DMS 273 (cell line): ENCODE results near the gene TRIM38.
"Not testable (repeated sequence)": the region's sequence is repeated elsewhere in the genome, so short reads cannot be mapped to it uniquely, and the experiment has no call there.

Experiments
- DNase-seq: peaks from one replicate; lab custom pipeline; 2025; ENCODE audit not compliant: unreplicated experiment; lab: John Stamatoyannopoulos, UW

The TRIM38 gene

DNA sequence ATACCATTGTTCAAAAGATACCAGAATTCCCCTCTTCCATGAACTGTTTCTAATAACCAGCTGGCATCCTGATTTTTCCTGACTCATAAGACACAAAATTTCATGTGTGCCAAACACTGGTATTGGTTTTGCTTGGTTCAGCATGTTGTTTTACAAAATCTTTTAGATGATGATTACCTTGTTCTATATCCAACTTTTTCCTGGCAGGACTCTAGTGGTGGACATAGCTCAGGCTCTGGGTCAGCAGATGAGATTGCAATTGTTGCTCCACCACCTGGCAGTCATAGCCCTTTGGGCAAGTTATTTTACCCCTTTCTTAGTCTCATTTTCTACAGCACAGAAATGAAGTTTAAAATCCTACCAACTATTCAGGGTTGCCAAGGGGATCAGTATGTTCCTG lies 6.2 kb downstream of the TRIM38 start:
- DNase-seq: no peak

DNA sequence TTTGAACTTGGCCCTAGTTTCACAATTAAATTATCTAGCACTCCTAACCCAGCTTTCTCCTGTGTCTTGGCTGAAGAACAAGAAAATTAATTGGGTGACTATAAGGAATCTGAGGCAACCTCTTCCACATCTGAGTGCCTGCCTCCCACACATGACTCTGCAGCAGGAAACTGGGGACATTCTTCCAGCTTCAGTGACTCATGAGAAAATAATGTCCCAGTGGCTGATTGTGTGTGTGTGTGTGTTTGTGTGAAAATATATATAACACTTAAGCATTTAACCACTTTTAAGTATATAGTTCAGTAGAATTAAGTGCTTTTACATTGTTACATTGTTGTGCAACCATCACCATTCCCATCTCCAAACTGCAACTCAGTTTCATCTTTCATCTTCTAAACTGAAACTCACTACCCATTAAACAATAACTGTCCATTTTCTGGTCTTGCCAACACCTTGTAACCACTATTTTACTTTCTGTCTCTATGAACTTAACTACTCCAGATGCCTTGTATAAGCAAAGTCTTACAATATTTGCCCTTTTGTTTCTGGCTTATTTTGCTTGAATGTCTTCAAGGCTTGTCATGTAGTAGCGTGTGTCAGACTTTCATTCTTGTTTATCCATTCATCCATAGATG lies 8.7 kb downstream of the TRIM38 start:
- DNase-seq: no peak

DNA sequence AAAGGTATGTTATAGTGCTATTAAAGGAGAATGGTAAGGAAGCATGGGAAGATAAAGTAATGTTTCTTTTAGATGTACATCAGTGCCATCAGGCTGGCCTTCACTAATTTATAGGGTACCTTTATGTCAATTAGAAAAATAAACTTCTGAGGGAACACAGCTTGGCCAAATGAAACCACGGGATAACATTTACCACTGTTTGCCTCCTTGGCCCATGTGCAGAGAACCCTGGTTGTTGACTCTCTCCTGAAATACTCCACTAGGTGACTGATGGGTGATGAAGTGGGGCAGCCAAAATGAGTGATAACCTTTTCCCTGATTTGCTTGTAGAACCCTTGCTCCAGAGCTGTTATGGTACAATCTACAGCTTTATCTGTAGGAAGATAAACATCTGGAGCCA lies 9.5 kb downstream of the TRIM38 start:
- DNase-seq: no peak

DNA sequence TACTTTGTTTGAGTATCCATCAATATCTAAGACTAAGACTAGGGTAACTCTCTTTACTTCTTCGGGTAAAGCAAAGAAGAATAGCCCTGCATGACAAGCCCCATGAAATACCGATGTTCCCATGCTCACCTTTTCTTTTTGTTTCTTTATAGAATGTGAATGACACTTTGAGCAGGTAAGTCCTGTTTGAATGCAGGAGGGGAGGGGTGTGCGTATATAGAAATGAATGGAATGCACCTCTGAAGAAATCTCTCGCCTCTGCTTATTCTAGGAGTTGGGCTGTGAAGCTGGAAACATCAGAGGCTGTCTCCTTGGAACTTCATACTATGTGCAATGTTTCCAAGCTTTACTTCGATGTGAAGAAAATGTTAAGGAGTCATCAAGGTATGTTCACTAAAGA lies 10.3 kb downstream of the TRIM38 start:
- DNase-seq: no peak

DNA sequence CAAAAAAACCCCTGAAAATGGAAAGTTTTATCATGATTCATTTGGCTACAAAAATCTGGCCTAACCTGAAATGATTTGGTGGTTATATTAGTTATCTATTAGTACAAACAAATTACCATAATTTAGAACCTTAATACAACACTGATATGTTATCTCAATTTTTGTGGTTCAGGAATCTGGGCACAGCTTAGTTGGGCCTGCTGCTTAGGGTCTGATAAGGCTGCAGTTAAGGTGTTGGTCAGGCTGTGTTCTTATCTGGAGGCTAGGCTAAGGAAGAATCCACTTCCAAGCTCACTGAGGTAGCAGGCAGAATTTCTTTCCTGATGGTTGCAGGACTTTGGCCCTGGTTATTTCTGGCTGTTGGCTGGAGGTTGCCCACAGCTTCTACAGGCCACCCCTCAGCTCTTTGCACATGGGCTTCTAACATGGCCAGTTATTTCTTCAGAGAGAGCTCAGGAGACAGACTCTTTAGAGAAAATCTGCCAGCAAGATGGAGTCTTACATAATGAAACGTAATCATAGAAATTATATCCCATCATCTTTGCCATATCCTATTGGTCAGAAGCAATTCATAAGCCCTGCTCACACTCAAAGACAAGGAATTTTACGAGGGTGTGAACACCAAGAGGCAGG lies 11.4 kb downstream of the TRIM38 start:
- no peak for DNase-seq

DNA sequence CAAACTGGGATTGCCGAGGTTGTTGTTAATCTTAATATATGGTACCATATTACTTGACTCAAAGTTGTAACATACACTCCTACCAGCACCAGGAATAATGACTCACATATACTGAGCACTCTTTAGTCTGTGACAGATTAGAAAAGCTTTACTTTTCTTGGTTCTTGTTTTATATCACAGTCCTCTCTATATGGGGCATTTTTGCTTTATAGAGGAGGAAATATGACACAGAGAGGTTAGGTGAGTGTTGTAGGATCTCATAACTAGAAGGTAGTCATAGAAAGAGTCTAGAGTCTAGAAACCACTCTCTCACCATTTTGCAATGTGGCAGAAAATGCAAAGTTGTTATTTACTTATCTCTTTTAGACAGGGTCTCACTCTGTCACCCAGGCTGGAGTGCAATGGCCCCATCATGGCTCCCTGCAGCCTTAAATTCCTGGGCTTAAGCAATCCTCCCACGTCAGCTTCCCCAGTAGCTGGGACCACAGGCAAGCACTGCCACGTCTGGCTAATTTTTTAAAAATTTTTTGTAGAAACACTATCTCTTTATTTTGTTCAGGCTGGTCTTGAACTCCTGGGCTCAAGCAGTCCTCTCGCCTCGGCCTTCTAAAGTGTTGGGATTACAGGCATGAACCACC lies 13.4 kb downstream of the TRIM38 start:
- DNase-seq: no peak

DNA sequence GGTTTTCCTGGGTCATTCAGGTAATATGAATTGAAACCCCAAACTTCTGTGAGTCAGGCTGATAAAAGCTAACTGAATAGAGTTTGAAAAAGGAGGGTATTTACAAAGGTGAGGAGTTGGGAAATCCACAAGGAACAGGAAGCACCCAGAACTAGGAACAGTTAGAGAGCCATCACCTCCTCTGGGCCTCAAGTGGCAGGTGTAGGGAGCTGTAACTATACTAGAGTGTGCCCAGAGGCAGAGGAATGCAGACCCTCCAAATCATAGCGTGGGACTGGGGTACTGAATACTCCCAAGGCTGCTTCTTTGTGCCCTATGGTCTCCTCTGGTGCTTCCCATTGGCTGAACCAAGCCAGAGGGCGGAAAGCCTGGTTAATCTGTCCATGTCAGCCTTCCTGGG lies 18.3 kb downstream of the TRIM38 start:
- no peak for DNase-seq

DNA sequence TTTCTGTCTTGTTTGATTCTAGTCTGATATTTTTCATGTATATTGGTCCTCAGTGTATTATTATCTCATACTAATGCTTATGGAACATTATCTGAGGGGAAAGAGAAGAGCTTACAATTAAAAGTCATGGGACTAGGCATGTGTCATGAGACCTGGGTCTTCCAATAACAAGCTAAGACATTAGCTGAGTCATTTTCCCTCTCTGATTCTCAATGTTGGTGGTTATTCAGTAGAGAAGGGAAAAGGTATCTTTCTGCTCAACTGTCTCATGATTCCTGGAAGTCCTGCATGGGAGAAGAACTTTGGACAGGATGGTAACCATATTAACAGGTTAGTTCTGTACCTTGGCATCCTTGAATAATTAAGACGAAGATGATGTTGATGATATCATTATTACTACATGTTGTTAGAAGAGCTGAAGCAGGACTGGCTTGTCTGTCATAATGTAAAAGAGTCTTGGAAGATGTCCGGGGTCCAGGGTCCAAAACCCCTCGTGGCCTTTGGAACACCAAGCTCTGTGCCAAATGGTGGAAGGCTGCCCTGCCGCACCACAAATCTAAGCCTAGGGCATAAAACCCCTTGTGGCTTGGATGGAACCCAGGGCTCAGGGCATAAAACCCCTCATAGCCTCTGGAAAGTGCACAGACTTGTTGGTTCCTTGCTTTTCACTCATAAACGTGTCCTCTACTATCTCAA lies 19.1 kb downstream of the TRIM38 start:
- DNase-seq: no peak

DNA sequence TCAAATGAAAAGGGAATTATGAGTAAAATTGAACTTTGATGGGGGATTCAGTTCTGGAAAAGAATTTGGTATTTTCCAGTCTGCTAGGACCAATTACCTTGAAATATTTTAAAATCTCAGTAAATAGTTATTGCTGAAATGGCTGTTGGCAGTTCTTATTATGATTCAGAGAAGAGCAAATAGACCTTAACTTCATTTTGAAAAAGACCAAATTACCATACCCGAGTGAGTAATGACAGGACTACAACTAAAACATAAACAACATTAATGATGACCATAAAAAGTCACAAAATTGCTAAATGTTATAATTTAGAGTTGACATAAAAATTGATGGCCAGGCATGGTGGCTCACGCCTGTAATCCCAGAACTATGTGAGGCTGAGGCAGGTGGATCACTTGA lies 21.7 kb downstream of the TRIM38 start:
- DNase-seq: no peak

DNA sequence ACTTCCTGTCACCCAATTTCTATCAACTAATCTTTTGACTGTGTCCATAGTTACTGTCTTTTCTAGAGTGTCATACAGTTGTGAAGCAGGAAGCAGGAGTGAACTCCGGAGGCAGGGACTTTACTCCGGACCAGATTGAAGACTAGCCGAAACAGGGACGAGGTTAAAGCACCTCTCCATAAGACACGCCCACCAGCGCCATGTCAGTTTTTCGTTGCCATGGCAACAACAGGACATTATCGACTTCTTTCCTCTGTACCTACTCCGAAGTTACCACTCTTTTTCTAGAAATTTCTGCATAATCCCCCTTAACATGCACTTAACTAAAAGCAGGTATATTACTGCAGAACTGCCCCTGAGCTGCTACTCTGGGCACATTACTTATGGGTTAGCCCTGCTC lies 25.2 kb downstream of the TRIM38 start:
- peak; percentile 25 for DNase-seq

DNA sequence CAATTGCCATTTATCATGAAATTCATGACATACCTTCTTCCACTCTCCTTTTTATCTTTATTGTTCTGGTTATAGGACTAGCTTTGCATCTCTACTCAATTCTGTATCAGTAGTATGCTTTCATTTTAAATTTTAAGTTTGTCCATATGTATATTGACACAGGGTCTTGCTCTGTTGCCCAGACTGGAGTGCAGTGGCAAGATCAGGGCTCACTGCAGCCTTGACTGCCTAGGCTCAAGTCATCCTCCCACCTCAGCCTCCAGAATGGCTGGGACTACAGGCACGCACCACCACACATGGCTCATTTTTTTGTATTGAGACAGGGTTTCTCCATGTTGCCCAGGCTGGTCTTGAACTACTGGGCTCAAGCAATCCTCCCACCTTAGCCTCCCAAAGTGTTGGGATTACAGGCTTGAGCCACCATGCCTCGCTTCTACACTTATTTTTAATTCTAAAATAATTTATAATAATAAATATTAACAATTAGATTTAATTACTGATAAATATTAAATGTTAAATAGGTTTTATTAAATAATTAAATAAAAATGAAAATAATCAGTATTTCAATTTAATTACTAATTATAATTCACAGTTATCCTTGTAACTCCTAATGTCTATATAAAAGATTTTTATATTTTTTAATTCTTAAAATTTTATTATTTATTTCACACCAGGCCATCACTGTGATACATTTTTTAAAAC lies 27.7 kb downstream of the TRIM38 start:
- DNase-seq: no peak

DNA sequence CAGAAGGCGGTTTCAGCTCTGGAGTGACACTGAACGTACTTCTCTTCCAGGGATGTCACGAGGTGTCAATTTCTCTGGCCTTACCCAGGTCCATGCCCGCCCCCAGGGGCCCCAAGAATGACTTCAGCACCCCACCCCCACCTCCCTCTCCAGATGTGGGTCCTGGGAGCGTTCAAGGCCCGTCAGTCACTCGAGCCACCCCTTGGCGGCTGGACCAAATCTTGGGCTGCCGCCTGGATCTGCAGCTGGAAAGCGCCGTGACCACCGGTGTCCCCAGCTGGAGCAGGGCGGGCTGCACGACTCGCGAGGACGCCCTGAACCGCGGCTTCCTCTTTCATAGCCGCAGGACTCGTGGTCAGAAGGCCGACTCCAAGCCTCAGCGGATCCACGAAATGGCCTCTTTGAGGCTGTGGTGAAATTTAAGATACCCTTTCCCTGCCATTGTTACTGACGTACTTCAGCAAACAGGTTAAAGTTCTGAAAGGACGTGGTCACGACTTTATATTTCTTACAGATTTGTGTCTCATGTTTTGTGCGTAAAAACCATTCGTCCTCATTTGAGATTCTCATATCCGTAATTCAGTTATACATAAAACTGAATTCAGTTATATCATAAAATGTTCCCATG lies 29.3 kb downstream of the TRIM38 start:
- peak; percentile 76 for DNase-seq

DNA sequence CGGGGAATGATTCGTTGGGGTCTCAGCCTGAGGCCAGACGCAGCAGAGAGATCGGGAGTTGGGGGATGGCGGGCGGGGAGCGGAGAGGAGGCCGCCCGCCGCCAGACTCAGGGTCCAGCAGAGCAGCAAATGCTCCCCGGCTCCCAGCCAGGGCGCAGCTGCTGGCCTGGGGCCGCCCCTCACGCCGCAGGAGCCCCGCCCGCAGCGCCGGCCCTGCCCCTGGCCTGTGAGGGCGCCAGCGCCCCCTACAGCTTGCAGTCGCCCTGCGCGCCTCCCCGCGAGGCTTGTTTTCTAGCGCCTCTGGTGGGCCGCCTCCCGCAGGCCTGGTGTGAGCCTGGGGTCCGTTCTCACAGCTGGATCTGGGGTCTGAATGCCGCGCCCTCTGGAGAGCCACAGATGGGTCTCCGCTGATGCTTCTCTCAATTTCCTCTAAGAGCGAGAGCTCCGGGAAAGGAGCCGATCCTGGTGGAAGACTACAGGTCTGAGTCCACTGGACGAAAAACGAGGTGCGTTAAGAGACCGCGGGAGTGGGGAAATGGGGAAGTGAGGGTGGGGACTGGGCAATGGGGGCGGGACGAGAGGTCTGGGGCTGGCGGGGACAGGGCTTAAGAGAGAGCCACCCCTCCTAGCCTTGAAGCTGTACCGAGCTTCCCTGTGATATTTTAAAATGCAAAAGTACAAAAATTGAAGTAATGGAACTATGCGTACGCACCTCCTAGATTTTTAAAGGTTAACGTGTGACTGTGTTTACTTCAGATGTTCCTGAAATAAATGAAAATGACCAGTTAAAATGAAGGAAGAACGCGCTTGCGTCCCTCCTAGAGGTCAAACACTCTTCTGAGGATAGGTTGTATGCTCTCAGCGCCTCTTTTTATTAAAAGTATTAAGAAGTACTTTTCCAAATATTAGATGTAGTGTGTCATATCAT lies 30.1 kb downstream of the TRIM38 start:
- peak; percentile 97 for DNase-seq

DNA sequence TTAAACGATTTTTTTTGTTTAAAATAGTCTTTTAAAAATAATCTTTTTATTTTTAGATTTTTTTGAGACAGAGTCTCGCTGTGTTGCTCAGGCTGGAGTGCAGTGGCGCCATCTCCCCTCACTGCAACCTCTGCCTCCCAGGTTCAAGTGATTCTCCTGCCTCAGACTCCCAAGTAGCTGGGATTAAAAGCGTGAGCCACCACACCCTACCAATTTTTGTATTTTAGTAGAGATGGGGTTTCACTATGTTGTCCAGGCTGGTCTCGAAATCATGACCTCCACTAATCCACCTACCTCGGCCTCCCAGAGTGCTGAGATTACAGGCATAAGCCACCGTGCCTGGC lies 30.7 kb downstream of the TRIM38 start:
- not testable (repeated sequence) for DNase-seq

DNA sequence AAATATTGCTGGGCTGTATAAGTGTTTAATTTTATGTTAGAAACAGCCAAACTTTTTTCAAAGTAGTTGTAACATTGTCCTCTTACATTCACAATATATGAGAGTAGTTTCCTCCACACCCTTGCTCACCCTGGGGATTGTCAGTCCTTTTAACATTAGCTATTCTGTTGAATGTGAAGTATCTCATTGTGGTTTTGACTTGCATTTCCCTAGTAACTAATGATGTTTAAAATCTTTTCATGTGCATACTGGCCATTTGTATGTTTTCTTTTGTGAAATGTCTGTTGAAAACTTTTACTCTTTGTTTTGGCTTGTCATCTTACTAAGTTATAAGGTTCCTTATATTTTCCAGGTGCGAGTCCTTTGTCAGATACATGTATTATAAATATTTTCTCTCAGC lies 32.9 kb downstream of the TRIM38 start:
- peak; percentile 7 for DNase-seq

DNA sequence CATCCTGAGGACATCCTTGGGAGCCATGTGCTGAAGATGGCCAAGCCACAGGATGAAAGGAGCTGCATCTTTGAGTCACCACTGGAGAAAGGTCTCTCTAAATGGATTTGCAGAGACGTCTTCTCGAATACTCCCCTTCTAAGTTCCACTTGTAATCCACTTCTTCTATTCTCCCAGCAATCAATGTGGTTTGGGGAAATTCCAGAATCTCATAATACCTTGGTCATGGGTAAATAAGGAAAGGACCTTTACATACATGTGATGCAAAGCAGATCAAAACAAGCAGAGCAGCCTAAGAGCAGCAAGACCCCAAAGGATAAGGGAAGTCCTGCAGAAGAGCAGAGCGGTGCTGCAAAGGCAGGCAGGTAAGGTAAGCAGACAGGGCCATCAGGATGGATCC lies 35.3 kb downstream of the TRIM38 start:
- DNase-seq: no peak

DNA sequence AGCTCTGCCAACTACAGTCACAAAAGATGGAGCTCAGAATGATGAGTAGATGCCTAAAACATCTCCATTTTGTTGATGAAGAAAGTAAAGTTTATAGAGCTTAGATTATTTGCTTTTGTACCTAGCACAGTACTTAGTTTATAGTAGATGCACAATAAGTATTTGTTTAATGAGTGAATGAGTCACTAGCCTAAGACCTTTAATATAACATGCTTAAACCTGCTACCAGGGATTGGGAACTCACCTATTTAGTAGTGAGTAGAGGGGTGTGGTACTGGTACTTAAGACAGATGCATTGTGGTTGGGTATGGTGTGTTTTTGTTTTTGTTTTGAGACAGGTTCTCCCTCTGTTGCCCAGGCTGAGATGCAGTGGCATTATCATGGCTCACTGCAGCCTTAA lies 35.8 kb downstream of the TRIM38 start:
- DNase-seq: no peak

DNA sequence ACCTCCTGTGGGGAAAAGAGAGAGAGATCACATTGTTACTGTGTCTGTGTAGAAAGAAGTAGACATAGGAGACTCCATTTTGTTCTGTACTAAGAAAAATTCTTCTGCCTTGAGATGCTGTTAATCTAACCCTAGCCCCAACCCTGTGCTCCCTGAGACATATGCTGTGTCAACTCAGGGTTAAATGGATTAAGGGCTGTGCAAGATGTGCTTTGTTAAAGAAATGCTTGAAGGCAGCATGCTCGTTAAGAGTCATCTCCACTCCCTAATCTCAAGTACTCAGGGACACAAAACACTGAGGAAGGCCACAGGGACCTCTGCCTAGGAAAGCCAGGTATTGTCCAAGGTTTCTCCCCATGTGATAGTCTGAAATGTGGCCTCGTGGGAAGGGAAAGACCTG lies 36.6 kb downstream of the TRIM38 start:
- not testable (repeated sequence) for DNase-seq

DNA sequence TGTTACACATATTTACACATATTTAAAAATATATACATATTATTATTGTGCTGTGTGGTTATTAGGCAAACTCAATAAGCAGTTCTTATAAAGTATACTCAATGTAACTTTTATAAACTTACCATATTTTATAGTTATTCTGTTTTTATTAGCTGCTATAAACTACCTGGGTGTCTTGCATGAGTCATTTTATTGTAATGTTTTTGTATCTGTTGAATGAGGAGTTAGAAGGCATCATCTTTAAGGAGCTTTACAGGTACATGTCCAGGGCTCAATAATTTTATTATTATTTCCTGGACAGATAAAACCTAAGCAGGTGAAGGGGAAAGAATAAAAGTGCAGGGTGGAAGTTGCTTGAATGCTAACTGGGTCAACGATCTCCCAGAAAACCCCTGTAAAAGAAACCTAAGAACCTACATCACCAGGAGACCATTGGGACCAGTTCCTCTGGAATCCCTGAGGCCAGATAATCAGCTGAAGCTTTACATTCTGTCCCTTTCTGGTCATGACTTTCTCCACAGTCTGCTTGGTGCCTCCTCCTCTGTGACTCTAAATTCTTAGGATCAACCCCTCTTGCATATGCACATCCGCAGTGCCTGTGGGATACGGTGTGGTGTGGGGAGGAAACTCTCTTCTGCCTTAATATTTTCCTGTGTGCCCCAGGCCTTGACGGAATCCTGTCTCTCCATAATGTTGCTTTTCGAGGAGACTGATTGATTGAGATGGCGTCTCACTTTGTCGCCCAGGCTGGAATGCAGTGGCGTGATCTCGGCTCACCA lies 38.0 kb downstream of the TRIM38 start:
- DNase-seq: no peak
